DOHH2 (cell line): ENCODE measurements around the gene CIBAR2.

Source experiments
- CTCF ChIP-seq: fragments of 200-600 bp; sonication (generic); IDR thresholded peaks from one replicate; pipeline ENCODE4 v1.5.1; 2014; ENCODE audit warnings: antibody characterized with exemption, mild to moderate bottlenecking, low read depth, low read length; ENCODE audit not compliant: poor library complexity, severe bottlenecking
- EZH2phosphoT487 ChIP-seq: fragments of 200-600 bp; sonication (generic); IDR thresholded peaks from 2 replicates; pipeline ENCODE4 v1.6.1; 2017; ENCODE audit warnings: borderline replicate concordance, mild to moderate bottlenecking, antibody characterized with exemption, low read length, moderate library complexity, mixed read lengths

- TF ChIP-seq CTCF (no peak), EZH2phosphoT487 (no peak)
Measured at GRCh38 chr16:85091522-85091910, 20.8 kb downstream of the CIBAR2 start.
